Islet of Langerhans (tissue), 1 donor: ENCODE measurements around the gene SLC43A2.

Experiments
- FAIRE-seq: peaks from one replicate; lab custom pipeline; 2011; peaks lifted over from hg19 to GRCh38; lab: Jason Lieb, UNC

SLC43A2 gene

DNA sequence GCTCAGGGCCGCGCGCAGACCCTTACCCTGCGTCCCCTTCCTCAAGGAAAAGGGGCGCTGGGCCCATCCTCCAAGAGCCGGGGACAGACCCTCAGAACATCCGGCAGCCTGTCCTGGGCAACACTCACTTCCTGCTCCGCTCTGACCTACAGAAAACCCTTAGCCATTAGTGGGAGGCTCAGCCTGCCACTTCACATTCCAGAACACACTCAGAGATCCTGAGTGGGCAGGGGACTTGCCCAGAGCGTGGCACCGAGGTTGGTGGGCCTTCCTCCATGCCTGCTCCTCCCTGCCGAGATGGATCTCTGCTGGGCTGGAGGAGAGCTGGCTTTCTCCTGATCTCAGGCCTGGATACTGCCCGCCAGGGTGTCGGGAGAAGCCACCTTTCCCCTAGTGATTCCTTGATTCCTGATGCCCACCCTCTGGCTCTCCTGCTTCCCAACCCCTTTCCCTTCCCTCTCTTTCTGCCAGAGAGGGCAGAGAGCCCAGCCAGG, 15.4 kb upstream of the SLC43A2 start:
- no peak for FAIRE-seq

DNA sequence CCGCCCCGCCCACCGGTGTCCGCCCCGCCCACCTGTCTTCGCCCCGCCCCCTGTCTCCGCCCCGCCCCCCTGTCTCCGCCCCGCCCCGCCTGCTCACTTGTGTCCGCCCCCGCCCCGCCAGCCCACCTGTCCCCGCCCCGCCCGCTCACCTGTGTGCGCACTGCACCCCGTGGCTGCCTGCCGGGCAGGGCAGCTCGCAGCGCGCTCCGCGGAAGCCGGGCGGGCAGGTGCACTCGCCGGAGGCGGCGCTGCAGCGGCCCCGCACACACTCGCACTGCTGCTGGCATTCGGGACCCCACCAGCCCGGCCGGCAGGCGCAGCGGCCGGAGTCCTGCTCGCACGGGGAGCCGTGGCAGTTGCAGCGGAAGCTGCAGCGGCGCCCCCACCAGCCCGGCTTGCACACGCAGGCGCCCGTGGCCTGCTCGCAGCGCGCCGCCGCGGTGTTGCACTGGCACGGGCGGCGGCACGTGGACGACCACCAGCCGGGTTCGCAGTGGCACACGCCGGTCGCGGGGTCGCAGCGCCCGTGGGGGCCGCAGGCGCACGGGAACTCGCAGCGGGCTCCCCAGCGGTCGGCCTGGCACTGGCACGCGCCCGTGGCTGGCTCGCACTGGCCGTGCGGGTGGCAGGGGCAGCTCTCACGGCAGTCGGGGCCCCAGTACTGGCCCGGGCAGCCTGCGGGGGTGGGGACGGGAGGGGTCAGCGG, 14.8 kb upstream of the SLC43A2 start:
- no peak for FAIRE-seq

DNA sequence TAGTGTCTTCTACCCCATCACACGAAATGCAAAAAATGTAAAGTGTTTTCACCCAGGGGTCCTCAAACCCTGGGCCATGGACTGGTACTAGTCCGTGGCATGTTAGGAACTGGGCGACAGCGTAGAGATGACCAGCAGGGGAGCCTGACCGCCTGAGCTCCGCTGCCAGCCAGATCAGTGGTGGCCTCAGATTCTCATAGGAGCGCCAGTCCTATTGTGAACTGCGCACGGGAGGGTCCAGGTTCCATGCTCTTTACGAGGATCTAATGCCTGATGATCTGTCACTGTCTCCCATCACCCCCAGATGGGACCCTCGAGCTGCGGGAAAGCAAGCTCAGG, 12.4 kb upstream of the SLC43A2 start:
- no peak for FAIRE-seq

DNA sequence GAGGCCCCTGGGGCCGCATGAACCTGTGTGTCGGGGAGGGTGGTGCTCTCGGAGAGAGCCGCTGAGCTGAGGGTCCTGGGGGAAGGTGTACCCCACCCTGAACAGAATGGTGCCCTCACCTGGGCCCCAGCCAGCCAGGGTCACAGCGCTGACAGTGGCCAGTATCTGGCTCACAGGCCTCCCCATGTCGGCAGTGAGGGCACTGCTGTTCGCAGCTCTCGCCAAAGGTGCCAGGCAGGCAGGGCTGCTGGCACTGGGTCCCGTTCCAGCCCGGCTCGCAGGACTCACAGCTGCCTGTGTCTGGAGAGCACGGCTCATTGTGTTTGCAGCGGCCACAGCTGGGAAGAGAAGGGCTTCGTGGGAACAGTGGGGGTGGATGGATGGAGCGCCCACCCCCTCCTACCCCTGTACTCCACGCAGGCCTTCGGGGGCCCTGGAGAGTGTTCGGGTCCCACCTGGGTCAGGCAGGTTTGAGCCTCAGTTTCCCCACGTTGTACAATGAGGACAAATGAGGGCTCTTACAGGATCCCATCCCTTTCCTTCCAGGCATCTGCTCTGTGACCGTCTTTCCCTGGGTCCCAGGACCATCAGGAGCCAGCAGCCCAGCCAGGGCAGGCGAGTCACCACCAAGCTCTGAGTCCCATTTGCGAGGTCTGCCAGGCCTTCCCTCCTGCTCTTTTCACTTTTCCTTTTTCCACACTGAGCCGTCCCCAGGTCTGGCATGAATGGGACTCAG, 11.9 kb upstream of the SLC43A2 start:
- no peak for FAIRE-seq

DNA sequence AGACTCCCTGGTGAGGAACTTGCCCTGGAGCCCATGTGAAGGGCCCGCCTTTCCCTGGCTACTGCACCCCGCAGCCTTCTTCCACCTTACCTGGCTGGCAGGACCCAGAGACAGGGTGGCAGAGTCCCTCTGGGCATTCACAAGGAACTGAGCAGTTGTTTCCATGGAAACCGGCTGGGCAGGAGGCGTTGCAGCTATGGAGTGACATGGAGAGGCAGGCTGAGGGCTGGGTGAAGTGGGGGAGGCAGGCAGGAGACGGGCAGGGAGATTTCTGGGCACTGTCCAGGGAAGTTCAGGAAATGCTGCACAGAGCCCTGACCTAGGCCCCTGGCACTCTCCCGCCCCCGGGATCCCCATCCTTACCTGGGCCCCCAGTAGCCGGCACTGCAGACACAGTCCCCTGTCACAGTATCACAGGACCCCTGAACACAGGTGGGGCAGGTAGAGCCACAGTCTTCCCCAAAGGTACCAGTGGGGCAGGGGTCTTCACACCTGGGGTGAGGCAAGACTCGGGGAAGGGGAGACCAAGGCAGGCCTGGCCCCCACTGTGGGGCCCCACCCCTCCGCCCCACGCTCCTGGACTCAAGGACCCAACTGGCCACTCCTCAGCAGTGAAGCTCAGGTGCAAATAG, 11.0 kb upstream of the SLC43A2 start:
- no peak for FAIRE-seq

DNA sequence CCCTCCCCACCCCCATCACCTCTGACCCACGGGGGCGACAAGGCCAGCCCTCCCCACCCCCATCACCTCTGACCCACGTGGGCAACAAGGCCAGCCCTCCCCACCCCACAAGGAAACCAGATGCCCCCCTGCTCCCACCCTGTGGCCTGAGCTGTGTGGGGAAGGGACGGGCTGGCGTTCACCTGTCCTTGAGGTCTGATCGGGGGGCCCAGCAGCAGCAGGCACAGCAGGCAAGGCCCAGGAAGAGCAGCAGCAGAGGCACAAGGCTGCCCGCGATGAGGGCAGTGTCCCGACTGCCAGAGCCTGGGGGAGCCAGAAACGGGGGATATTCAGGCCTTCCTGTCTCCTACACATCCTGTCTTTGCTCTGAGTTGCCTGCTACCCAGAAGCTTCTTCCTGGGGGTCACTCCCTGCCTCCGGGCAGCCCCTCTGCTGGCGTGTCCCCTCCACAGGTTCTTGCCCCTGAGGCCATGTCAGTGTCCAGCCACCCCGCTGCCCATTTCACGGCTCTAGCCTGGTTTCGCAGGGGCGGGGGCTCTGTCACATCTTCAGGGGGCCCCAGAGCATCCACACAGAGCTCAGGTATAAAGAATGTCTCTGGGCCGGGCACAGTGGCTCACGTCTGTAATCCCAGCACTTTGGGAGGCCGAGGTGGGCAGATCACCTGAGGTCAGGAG, 10.1 kb upstream of the SLC43A2 start:
- FAIRE-seq = no peak

DNA sequence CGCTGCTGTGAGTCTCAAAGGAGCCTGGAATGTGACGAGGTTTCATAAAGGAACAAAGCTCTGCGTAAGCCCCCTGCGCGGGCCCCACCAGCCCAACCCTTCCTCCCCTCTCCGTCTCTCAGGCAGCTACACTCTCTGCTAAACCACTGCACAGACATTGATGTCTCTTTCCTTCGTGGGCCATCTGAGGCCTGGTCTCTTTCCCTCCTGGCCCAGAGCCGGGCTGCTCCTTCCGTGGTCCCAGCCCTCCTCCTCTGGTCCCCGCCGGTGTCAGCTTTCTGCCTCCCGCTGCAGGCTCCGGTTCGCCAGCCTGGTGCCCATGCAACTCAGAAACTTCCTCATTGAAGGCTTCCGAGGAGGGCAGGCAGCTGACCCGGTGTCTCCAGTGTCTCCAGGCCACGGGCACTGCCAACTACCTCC, 9.5 kb upstream of the SLC43A2 start:
- FAIRE-seq = no peak

DNA sequence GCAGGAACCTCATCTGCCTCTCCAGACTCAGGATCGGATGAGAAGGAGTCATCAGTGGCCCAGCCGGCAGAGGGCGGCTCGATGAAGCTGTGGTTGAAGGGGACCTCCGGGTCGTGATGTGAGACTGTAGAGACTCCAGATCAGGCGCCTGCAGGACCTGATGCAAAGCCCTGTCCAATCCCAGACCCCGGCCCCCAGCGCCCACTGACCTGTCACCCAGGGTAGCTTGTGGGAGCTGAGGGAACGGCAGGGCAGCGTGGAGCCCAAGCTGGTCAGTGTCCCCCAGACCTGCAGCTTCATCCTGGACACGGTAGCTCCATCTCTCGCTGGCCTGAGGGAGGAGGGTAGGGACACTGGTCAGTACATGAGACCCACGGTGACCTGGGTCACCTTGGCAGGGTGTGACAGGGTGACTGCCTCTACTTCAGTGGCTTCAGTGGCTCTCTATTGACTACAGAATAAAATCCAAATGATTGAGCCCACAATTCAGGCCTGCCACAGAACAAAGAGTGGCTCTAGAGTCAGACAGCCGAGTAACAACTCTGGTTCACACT, 8.2 kb upstream of the SLC43A2 start:
- FAIRE-seq = no peak

DNA sequence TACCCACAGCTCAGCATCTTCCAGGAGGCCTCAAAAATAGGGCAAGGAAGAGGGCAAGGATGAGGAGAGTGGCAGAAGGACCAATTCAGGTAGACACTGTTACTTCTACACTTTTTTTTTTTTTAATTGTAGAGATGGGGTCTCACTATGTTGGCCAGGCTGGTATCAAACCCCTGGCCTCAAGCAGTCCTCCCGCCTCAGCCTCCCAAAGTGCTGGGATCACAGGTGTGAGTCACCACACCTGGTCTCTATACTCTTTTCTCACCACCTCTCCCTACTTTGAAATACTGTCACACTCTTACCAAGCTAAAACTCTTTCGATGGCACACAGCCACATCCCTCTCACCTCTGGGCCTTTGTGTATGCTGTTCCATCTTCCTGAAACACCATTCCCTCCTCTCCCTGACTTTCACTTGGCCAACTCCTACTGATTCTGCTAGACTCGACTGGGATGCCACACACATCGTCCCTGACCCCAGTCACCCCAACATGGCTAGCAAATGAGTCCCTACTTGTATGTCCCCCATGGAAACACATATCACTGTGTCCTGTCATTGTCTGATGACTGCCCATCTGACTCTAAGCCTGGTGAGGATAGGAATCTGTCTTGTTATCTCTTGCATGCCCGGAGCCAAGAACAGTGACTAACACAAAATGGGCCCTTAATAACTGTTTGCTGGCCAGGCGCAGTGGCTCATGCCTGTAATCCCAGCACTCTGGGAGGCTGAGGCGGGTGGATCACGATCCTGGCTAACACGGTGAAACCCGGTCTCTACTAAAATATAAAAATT, 7.2 kb upstream of the SLC43A2 start:
- FAIRE-seq = no peak

DNA sequence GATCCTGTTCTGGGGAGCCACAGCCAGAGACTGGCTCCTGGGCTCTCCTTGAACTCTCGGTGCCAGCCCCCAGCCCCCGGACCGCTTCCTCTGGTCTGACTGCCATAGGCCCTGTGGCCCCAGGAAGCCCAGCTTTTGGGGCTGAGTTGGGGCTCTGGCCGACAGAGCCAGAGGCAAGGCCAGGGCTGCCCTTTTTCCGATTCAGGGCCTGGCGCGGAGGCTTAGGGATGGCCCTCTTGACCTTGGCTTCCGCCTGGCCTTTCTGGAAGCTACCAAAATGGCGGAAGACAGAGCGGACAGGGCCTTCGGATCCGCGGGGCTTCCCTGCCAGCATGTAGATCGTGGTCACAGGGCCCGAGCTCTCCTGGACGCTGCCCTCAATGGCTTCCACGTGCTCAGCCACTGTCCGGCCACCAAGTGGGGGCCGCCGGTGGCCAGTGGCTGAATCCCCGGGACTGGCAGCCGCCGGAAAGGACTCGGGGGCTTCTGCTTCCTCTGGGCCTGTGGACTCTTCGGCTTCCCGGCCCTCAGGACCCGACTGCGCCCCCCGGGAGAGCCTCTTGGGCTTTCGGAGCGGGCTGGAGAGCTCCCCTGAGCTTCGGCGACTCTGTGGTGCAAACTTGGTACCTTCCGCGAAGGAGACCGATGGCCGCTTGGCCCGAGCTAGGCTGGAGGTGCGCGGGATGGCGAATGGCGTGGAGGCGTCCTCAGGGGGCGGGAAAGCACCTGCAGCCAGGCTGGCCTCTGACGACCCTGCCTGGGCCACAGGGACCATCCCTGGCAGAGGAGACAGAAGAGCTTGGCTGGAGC, 6.4 kb upstream of the SLC43A2 start:
- no peak for FAIRE-seq

DNA sequence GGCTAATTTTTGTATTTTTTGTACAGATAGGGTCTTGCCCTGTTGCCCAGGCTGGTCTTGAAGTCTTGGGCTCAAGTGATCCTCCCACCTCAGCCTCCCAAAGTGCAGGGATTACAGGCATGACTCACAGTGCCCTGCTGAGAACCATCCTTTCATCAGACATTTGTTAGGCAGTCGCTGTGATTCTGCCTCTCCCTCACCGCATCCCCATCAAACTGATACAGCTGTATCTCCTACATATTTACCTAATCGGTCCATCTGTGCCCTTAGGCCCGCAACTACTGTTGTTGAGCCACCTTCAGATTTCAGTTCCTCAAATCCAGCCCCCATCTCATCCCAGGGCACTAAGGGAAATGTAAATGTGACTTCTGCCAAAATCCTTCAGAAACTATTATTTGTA, 2.0 kb upstream of the SLC43A2 start:
- FAIRE-seq = no peak

DNA sequence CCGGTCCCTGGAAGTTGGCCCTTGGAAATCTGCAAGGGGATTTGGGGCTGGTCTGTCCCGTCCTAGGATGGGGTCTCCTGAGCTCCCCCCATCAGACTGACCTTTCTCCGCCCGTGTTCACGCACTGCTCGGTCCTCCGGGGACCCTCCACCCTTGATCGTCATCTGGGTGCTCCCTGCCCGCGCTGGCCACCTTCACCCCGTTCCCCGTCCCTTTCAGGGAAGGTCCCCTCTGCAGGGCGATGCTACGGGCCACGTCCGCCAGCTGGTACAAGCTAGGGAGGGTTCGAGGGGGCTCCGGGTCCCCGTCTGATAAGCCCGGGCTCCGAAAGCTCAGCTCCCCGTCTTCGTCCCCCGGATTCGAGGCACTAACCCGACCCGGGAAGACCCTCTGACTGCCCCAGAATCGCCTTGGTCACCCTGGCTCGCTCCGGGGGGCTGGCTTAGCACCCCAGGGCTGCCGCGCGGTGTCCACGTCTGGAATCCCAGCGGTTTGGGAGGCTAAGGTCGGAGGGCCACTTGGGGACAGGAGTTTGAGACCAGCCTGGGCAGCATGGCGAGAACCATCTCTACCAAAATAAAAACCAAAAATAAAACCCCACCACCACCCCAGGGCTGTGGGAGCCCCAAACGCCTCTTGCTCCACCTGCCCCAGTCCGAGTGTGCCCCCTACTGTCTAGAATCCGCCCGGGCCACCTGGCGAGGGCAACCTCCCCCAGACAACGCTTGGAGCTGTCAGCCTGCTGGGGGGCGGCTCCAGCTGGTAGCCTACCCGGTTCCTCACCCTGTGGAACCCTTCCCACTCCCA, 1.1 kb upstream of the SLC43A2 start:
- no peak for FAIRE-seq

DNA sequence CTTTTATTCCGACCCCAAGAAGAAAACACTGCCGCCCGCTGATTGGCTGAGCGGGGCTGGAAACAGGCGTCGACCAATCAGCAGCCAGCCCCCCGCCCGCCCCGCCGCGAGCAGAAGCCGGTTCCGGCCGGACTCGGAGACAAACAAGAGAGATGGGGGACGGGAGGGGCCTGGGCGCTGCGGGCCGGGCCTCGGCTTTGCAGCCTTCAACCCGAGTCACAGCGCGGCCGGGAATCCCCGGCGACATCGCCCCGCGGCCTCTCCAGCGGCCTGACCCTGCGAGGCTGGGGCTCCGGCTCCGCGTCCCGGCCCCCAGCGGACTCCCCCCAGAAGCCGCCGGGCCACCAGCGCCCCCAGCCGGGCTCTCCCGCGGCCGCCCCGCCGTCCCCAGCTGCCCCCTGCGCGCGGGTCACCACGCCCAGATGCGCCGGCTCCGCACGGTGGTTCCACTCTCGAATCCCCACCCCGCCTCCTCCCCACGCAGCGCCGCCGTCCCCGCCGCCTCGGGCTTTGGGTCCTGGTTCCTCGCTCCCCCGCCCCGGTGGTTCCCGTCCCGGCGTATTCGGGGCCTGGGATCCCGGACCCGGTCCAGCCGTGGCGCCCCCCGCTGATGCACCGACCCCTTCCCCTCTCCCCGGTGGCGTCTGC, 346 bp upstream of the SLC43A2 start:
- FAIRE-seq = no peak

DNA sequence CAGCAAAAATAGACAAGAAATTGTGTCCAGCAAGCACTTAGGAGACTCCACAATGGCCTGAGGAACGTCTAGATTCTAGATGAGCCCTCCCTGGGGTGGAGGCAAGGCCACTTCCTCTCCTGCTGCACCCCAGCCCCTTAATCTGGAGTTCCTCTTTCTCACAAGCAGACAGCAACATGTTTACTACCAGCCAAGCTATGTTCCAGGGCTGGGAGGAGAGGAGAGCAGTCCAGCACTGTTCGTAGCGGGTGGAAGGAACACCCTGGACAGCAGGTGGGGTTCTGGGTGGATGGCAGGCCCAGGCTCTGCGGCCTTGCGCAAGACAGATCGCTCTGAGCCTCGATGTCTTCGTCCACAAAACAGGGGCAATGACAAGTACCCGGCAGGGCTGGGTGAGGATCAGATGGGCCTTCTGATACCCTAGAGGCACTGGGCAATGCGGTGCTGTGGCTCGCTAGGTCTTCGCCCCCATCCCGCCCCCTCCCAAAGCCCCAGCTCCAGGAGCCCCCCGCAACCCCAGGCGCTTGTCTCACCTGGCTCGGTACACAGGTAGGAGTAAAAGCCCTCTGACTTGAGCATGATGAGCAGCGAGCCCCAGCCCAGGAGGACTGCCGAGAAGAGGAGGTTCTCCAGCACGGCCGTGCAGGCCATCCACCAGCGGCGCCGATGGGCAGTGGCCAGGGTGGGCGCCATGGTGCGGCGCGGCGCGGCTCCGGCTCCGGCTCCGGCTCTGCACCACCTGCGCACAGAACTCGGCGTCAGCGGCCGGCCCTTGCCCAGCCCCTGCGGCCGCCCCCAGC, 1.3 kb downstream of the SLC43A2 start:
- FAIRE-seq = no peak

DNA sequence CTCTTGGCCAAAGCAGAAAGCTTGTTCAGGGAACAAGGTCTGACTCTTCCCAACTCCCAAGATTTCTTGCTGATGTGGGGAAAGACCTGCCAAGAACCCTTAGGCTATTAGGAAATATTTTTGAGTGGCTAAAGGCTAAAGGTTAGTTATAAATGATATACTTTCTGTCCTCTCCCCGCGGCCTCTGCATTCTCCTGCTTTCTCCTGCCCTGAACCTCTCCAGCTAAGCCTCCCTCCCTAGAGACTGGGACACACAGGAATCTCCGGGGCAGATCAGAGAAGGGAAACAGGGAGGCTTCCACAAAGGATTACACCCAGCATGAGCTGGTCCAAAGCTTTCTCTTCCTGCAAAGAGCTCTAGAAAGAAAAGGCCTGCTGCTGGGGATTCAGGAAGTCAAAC, 2.3 kb downstream of the SLC43A2 start:
- no peak for FAIRE-seq

DNA sequence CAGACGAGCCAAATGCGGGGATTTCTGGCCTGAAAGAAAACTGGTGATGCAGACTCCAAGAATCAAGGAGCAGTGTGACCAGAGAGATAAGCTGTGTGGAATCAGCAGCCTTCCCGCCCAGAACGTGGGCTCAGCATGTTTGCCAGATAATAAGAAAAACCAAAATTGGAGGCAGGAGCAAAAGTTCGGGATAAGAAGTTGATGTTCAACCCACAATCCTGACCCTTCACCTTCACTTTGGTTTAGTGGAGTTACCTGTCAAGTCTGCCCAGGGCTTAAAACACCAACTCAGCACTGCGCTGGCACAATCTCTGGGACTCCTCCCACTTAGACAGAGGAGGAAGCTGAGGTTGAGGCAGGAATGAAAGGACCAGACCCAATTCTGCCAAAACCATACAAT, 3.1 kb downstream of the SLC43A2 start:
- FAIRE-seq = no peak

DNA sequence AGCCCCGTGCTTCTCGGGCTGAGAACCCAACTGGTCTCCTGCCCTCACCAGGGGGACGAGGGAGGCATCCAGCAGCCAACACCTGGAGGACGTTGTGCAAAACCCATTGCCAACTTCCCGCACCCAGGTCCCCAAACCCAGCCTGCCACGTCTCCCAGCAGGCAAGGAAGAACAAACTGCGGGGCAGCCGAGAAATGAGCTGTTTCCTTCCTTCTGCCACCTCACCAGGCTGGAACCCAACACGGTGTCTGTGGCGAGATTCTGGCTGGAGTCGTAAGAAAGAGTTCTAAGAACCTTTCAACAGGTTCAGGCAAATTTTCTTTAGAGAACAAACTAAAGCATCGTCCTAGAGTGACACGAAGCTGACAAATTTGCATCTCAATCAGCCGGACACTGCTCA, 3.6 kb downstream of the SLC43A2 start:
- no peak for FAIRE-seq

DNA sequence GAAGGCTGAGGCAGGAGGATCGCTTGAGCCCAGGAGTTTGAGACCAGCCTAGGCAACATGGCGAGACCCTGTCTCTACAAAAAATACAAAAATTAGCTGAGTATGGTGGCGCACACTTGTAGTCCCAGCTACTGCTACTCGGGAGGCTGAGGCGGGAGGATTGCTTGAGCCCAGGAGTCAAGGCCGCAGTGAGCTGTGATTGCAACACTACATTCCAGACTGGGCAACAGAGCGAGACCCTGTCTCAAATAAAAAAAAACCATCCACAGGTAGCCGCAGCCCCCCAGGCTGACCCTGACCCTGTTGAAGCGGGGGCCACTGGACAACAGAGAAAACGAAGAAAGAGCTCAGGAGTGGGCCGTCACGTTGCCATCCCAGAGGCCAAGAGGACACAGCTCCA, 4.0 kb downstream of the SLC43A2 start:
- FAIRE-seq = no peak
